GM19463 (cell line): ENCODE data around the gene RPS6KA5.
"Not testable (repeated sequence)": the region's sequence is repeated elsewhere in the genome, so short reads cannot be mapped to it uniquely, and the experiment has no call there.

Source experiments
- ATAC-seq: cut with Tn5 transposase; IDR thresholded peaks from one replicate; pipeline ENCODE4 v1.9.1; 2021; ENCODE audit warnings: mild to moderate bottlenecking, moderate library complexity; ENCODE audit not compliant: unreplicated experiment

The RPS6KA5 gene

GRCh38 chr14:91068642-91069041, 8.2 kb upstream of the RPS6KA5 start:
- no peak for ATAC-seq

GRCh38 chr14:91067186-91067585, 6.7 kb upstream of the RPS6KA5 start:
- ATAC-seq: no peak

- no peak for ATAC-seq
These were observed 4.8 kb upstream of the RPS6KA5 start for GRCh38 chr14:91065266-91065665.

GRCh38 chr14:91063119-91063518, 2.7 kb upstream of the RPS6KA5 start:
- no peak for ATAC-seq

- no peak for ATAC-seq
These were observed 2.2 kb upstream of the RPS6KA5 start for GRCh38 chr14:91062600-91062999.

GRCh38 chr14:91061056-91061887, 831 bp upstream of the RPS6KA5 start:
- no peak for ATAC-seq

- peak; percentile 20 for ATAC-seq
These were observed 678 bp downstream of the RPS6KA5 start for GRCh38 chr14:91059576-91060350.

GRCh38 chr14:91058042-91058581, 2.3 kb downstream of the RPS6KA5 start:
- no peak for ATAC-seq

- no peak for ATAC-seq
These were observed 4.1 kb downstream of the RPS6KA5 start for GRCh38 chr14:91056361-91056760.

- ATAC-seq: no peak
These were observed 5.4 kb downstream of the RPS6KA5 start for GRCh38 chr14:91055016-91055415.

- ATAC-seq: no peak
These were observed 11.8 kb downstream of the RPS6KA5 start for GRCh38 chr14:91048676-91049075.

- no peak for ATAC-seq
These were observed 12.2 kb downstream of the RPS6KA5 start for GRCh38 chr14:91048265-91048664.

GRCh38 chr14:91047174-91047753, 13.2 kb downstream of the RPS6KA5 start:
- no peak for ATAC-seq

- ATAC-seq: no peak
These were observed 13.9 kb downstream of the RPS6KA5 start for GRCh38 chr14:91046488-91047072.

- ATAC-seq: no peak
These were observed 19.0 kb downstream of the RPS6KA5 start for GRCh38 chr14:91041450-91041849.

GRCh38 chr14:91040545-91040944, 19.9 kb downstream of the RPS6KA5 start:
- ATAC-seq: no peak

- ATAC-seq: no peak
These were observed 22.0 kb downstream of the RPS6KA5 start for GRCh38 chr14:91038439-91038838.

GRCh38 chr14:91036741-91037469, 23.5 kb downstream of the RPS6KA5 start:
- no peak for ATAC-seq

- peak; percentile 54 for ATAC-seq
These were observed 24.6 kb downstream of the RPS6KA5 start for GRCh38 chr14:91035855-91036254.

- not testable (repeated sequence) for ATAC-seq
These were observed 26.1 kb downstream of the RPS6KA5 start for GRCh38 chr14:91034379-91034778.
